Suprapubic skin (tissue), 4 donors: Measurements from ENCODE around the gene SLC7A6. TPM values are rescaled to one million over a fixed set of nuclear protein-coding genes. Genes with fewer than 3 reads are reported as not detected.

Experiments used
- DNase-seq, 2 donors: peaks; one replicate each; pipeline ENCODE4 v3.0.0-alpha.2; 2019; ENCODE audit warnings: low spot score in 2 of 2
- H3K27ac ChIP-seq: fragments of 200-600 bp; sonication (generic); one replicate; pipeline ENCODE4 v1.5.1; 2019
- H3K27me3 ChIP-seq: fragments of 200-600 bp; sonication (generic); one replicate; pipeline ENCODE4 v1.5.1; 2019
- H3K36me3 ChIP-seq: fragments of 200-600 bp; sonication (generic); one replicate; pipeline ENCODE4 v1.5.1; 2019
- H3K4me1 ChIP-seq: fragments of 200-600 bp; sonication (generic); one replicate; pipeline ENCODE4 v1.5.1; 2019
- H3K4me3 ChIP-seq: fragments of 200-600 bp; sonication (generic); one replicate; pipeline ENCODE4 v1.5.1; 2019; ENCODE audit warnings: mild to moderate bottlenecking
- H3K9me3 ChIP-seq: fragments of 200-600 bp; sonication (generic); one replicate; pipeline ENCODE4 v1.5.1; 2019
- EP300 ChIP-seq: sonication (generic); formaldehyde crosslinking; IDR thresholded peaks from one replicate; pipeline ENCODE4 v1.6.1; 2017; ENCODE audit warnings: antibody characterized with exemption
- POLR2A ChIP-seq, 2 donors: fragments of 450-650 bp; IDR thresholded peaks; one replicate each; pipeline ENCODE4 v1.6.1; 2017; ENCODE audit warnings: antibody characterized with exemption in 2 of 2, mild to moderate bottlenecking in 2 of 2, moderate library complexity in 2 of 2
- POLR2AphosphoS5 ChIP-seq, 3 donors: sonication (generic); formaldehyde crosslinking; IDR thresholded peaks; one replicate each; pipeline ENCODE4 v1.6.1; 2017; ENCODE audit warnings: antibody characterized with exemption in 3 of 3
- WGBS: methylation state at CpG from one replicate; pipeline ENCODE4 v1.1.5; 2018; 5-methylcytosine and 5-hydroxymethylcytosine counted together
- total RNA-seq, 4 donors: library from RNA; depleted of rRNA; stranded (reverse); fragments of >200 nt; gene quantifications; one replicate each; pipeline ENCODE4 v1.1.0, GENCODE V29; 2016
- TF ChIP-seq, protein P1 (sequence below), 2 donors: fragments of 200-600 bp in 1 of 2; fragments of 450-650 bp in 1 of 2; sonication (generic) in 1 of 2; IDR thresholded peaks; one replicate each; pipeline ENCODE4 v1.5.1; 2016 to 2019; ENCODE audit warnings: antibody characterized with exemption in 2 of 2, mild to moderate bottlenecking in 1 of 2, moderate library complexity in 1 of 2

The SLC7A6 gene
- total RNA-seq, 4 donors from 2014 or later = 31.5 to 167 (median 49.0) TPM

- H3K4me3 ChIP-seq = no peak overlapping the region
- peaks cover 45% of the 10 kb centered on the region for H3K36me3 ChIP-seq
- H3K4me1 ChIP-seq = peaks cover 21% of the 10 kb centered on the region
- no peak overlapping the region for H3K27ac ChIP-seq
- H3K9me3 ChIP-seq = no peaks in the 10 kb centered on the region
- WGBS = 89% methylated on average over 10 of the region's 27 CpGs
- TF ChIP-seq POLR2AphosphoS5 (IDR thresholded peaks at IDR 0.05) (no peak), EP300 (no peak), POLR2A (IDR thresholded peaks at IDR 0.05) (no peak)
- TF ChIP-seq, protein P1, sequence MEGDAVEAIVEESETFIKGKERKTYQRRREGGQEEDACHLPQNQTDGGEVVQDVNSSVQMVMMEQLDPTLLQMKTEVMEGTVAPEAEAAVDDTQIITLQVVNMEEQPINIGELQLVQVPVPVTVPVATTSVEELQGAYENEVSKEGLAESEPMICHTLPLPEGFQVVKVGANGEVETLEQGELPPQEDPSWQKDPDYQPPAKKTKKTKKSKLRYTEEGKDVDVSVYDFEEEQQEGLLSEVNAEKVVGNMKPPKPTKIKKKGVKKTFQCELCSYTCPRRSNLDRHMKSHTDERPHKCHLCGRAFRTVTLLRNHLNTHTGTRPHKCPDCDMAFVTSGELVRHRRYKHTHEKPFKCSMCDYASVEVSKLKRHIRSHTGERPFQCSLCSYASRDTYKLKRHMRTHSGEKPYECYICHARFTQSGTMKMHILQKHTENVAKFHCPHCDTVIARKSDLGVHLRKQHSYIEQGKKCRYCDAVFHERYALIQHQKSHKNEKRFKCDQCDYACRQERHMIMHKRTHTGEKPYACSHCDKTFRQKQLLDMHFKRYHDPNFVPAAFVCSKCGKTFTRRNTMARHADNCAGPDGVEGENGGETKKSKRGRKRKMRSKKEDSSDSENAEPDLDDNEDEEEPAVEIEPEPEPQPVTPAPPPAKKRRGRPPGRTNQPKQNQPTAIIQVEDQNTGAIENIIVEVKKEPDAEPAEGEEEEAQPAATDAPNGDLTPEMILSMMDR (IDR thresholded peaks at IDR 0.05) = no peak
- no peak for DNase-seq
- H3K27me3 ChIP-seq = no peaks in the 10 kb centered on the region
These were observed 5.1 kb upstream of the SLC7A6 start for GRCh38 chr16:68259007-68259825.

DNA sequence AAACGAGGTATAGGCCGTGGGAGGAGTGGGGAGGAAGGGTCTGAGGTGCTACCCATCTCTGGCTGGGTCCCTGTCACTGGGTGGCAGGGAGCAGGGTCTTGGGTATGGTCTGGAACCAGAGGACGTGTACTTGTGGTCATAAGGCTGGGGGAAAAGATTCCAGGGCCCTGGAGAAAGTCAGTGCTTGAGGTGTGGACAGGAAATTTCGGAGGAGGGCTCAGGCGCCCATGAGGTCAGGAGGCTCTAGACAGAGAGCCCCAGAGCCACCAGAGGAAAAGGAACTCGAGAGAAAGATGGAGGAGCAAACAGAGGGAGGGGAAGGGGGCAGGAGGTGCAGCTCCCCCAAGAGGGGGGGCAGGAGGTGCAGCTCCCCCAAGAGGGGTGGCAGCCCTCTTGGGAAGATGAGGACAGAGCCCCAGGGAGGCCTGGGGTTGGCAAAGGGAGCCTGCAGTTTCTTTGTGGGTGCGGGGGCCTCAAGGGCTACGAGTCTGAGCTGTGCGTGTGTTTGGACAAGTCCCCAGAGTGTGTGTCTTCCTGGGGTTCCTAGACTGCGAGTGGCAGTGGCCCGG is 683 bp upstream of the SLC7A6 start:
- WGBS = 52% methylated on average over 9 of the region's 11 CpGs
- Histone ChIP-seq H3K36me3 (peaks cover 20% of the 10 kb centered on the region), H3K27ac (peak overlapping the region; percentile 94), H3K4me1 (peaks cover 36% of the 10 kb centered on the region), H3K4me3 (peak overlapping the region; percentile 83), H3K9me3 (no peaks in the 10 kb centered on the region), H3K27me3 (no peaks in the 10 kb centered on the region)
- TF ChIP-seq POLR2A (IDR thresholded peaks at IDR 0.05) (no peak), EP300 (no peak), POLR2AphosphoS5 (IDR thresholded peaks at IDR 0.05) (no peak)
- TF ChIP-seq, protein P1 (IDR thresholded peaks at IDR 0.05) = no peak
- DNase-seq = no peak

- TF ChIP-seq POLR2A (IDR thresholded peaks at IDR 0.05) (no peak), EP300 (no peak), POLR2AphosphoS5 (IDR thresholded peaks at IDR 0.05) (no peak)
- TF ChIP-seq, protein P1 (IDR thresholded peaks at IDR 0.05) = no peak
- WGBS = 2% methylated on average over 22 of the region's 23 CpGs
- peak in 1 of 2 donors; percentile 83 for DNase-seq
- peaks cover 4% of the 10 kb centered on the region for H3K36me3 ChIP-seq
- H3K27ac ChIP-seq = peak overlapping the region; percentile 94
- no peaks in the 10 kb centered on the region for H3K27me3 ChIP-seq
- peak overlapping the region; percentile 83 for H3K4me3 ChIP-seq
- H3K4me1 ChIP-seq = peaks cover 36% of the 10 kb centered on the region
- H3K9me3 ChIP-seq = no peaks in the 10 kb centered on the region
These were observed 973 bp downstream of the SLC7A6 start for GRCh38 chr16:68265078-68265920.

DNA sequence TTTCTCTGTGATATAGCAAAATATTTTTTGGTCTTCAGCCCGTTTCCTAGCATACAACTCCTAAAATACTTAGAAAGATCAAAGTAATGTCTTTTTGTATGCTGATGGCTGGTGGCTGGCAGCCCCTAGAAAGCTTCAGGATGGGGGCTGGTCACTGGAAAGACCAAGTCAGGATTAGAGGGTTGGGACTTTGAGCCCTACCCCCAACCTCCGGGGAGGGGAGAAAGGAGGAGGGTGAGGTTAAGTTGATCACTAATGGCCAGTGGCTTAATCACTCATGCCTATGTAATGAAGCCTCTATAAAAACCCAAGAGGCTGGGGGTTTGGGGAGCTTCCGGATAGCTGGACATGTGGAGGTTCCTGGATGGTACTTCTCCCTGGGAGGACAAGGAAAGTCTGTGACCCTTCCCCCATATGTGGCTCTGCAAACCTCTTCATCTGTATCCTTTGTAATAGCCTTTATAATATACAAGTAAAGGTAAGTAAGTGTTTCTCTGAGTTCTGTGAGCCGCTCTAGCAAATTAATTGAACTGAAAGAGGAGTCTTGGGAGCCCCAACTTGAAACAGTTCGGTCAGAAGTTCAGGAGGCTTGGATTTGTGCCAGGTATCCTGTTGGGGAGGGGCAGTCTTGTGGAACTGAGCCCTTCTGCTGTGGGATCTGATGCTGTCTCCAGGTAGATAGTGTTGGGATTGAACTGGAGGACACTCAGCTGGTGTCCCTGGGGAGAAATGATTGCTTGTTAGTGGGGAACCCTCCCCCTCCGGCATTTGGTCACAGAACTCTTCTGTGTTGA is 3.5 kb downstream of the SLC7A6 start:
- no peak overlapping the region for H3K27ac ChIP-seq
- H3K4me3 ChIP-seq = no peak overlapping the region
- H3K4me1 ChIP-seq = peaks cover 44% of the 10 kb centered on the region
- WGBS = 66% methylated on average over 6 of the region's 6 CpGs
- no peak for DNase-seq
- H3K36me3 ChIP-seq = no peaks in the 10 kb centered on the region
- H3K27me3 ChIP-seq = no peaks in the 10 kb centered on the region
- no peak for TF ChIP-seq POLR2A (IDR thresholded peaks at IDR 0.05)
- TF ChIP-seq, protein P1 (IDR thresholded peaks at IDR 0.05) = no peak
- no peak for TF ChIP-seq EP300
- no peak for TF ChIP-seq POLR2AphosphoS5 (IDR thresholded peaks at IDR 0.05)
- no peaks in the 10 kb centered on the region for H3K9me3 ChIP-seq
